SK-N-MC (cell line): Measurements from ENCODE around the gene EXOSC10.

Experiments used
- EZH2 ChIP-seq: fragments of 200-600 bp; sonication (generic); IDR thresholded peaks from one replicate; pipeline ENCODE4 v1.6.1; 2017; ENCODE audit warnings: antibody characterized with exemption
- FOXP2 ChIP-seq: optimal IDR thresholded peaks from 2 replicates; pipeline ENCODE3; 2011; ENCODE audit warnings: mild to moderate bottlenecking, moderate library complexity; ENCODE audit not compliant: insufficient read depth; ENCODE audit errors: extremely low read length, control extremely low read depth
- POLR2AphosphoS5 ChIP-seq: IDR thresholded peaks from 2 replicates; pipeline ENCODE4 v1.6.1; 2012; ENCODE audit warnings: mild to moderate bottlenecking, low read depth, low read length, borderline replicate concordance

GRCh38 chr1:11064942-11065341 is 34.7 kb downstream of the EXOSC10 start:
- no peak for TF ChIP-seq FOXP2
- no peak for TF ChIP-seq POLR2AphosphoS5
- TF ChIP-seq EZH2: no peak
